ENCODE results near the gene NEK1.

DNA sequence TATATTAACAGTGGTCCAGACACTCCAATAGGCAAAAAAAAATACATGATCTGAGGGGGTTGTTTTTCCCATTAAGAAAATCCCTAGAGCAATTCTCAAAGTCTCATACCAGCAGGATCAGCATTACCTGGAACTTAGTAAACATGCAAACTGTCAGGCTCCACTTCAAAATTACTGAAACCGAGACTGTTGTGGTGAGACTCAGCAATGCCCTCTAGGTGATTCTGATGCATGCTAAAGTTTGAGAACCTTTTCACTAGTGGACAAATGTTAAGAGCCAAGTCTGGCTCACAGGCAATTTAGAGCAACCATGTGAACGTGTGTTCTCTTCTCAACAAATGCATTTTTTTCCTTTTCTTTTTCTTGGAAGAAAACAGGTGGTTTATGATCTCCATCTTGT lies 30.2 kb downstream of the NEK1 start:
- TF ChIP-seq, protein P1, sequence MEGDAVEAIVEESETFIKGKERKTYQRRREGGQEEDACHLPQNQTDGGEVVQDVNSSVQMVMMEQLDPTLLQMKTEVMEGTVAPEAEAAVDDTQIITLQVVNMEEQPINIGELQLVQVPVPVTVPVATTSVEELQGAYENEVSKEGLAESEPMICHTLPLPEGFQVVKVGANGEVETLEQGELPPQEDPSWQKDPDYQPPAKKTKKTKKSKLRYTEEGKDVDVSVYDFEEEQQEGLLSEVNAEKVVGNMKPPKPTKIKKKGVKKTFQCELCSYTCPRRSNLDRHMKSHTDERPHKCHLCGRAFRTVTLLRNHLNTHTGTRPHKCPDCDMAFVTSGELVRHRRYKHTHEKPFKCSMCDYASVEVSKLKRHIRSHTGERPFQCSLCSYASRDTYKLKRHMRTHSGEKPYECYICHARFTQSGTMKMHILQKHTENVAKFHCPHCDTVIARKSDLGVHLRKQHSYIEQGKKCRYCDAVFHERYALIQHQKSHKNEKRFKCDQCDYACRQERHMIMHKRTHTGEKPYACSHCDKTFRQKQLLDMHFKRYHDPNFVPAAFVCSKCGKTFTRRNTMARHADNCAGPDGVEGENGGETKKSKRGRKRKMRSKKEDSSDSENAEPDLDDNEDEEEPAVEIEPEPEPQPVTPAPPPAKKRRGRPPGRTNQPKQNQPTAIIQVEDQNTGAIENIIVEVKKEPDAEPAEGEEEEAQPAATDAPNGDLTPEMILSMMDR (IDR thresholded peaks at IDR 0.05), result no peak
- no peak for TF ChIP-seq EZH2 (IDR thresholded peaks at IDR 0.05; ENCODE audit: borderline replicate concordance, insufficient read depth, low read depth, low read length, poor library complexity, severe bottlenecking)

All from B cell (primary cell).